ENCODE measurements around the gene LRP5. TPM values are rescaled to one million over a fixed set of nuclear protein-coding genes. Genes with fewer than 3 reads are reported as not detected.

LRP5 gene
- total RNA-seq, 3 donors from 2014 or later, result 23.6 to 48.8 (median 24.5) TPM

DNA sequence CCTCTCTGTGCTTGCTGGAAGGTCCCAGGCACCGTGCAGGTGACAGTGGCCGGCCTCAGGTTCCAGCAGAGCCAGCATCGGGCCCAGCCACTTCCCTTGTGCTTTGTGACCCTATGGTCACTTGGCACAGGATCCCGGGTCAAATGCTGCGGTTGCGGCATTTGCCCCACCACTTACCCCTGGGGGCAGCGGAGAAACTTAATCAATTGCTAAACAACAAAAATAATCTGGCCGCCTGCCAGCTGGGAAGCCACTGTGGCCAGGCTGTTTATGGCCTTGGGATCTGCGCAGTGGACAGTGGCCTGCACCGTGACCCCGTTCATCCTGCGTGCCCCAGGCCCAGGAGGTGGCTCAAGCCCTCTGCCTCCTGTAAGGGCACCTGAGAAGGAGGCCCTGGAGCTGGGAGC is 65.0 kb downstream of the LRP5 start:
- H3K27ac ChIP-seq, result peak overlapping the region; percentile 13 to 64
- TF ChIP-seq POLR2AphosphoS5 (IDR thresholded peaks at IDR 0.05), result no peak
- no peak for TF ChIP-seq CTCF (IDR thresholded peaks at IDR 0.05)
- no peak for TF ChIP-seq POLR2A (IDR thresholded peaks at IDR 0.05)
- intact Hi-C loops (cut with DNase I; ENCODE audit: low total_unique reads), result no loop called here
- DNase-seq (ENCODE audit: low spot score in 2 of 2), result no peak
- H3K27me3 ChIP-seq, result no peaks in the 10 kb centered on the region
- no peaks in the 10 kb centered on the region for H3K36me3 ChIP-seq
- H3K4me3 ChIP-seq, result no peak overlapping the region
- H3K9me3 ChIP-seq, result no peaks in the 10 kb centered on the region
- H3K4me1 ChIP-seq, result peaks cover 15 to 19% of the 10 kb centered on the region in 2 donors

DNA sequence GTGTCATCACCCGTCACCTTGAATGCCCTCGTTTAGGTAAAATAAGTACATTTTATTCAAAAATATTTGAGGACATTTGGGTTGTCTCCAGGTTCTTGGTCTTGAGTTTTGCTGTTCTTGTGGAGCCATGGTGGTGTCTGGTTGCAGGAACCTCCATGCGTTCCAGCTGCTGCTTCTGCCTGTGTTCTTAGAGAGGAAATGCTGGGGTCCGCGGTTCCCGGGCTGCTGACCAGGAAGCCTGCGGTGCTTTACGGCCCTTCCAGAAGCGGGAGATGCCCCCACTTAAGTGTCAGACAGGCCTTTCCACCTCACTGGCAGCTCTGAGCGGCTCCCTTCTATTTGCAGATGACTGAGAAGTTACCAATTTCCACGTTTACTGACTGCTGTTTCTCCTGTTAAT is 66.8 kb downstream of the LRP5 start:
- no peaks in the 10 kb centered on the region for H3K9me3 ChIP-seq
- no peak for TF ChIP-seq CTCF (IDR thresholded peaks at IDR 0.05)
- no peak for TF ChIP-seq POLR2AphosphoS5 (IDR thresholded peaks at IDR 0.05)
- TF ChIP-seq POLR2A (IDR thresholded peaks at IDR 0.05), result no peak
- no peaks in the 10 kb centered on the region for H3K36me3 ChIP-seq
- peaks cover 15 to 19% of the 10 kb centered on the region in 2 donors for H3K4me1 ChIP-seq
- peak overlapping the region in 1 of 2 donors; percentile 67 for H3K27ac ChIP-seq
- H3K27me3 ChIP-seq, result no peaks in the 10 kb centered on the region
- no peak for DNase-seq (ENCODE audit: low spot score in 2 of 2)
- intact Hi-C loops (cut with DNase I; ENCODE audit: low total_unique reads), result no loop called here
- H3K4me3 ChIP-seq, result no peak overlapping the region

DNA sequence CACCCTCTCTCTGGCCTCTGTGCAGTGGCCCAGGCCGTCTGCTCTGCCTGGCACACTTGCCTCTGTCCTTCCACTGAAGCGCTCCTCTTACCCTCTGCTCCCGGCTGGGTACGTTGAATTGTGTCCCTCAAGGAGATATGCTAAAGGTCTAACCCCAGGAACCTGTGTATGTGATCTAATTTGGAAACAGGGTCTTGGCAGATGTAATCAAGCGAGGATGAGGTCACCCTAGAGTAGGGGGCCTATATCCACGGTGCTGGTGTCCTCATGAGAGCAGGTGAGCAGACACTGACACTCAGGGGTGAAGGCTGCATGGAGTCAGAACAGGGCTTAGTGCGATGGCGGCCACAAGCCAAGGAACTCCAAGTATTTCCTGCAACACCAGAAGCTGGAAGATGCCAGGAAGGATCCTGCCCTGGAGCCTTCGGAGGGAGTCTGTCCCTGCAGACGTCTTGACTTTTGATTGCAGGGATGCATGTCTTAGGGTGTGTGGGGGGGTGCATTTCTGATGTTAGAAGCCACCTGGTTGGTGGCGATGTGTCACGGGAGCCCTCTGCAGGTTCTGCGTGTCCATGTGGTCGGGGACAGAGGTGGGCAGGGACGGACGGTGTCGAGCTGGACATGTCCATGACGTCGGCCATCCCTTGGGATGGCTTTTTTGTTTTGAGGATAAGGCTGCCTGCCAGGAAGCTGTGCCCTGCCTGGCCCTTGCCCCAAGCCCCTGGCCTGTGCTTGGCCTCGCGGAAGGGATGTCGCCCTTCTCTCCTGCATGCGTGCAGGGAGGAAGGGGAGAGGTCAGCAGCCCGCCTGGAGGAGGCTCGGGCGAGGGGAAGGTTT is 68.6 kb downstream of the LRP5 start:
- Histone ChIP-seq H3K36me3 (no peaks in the 10 kb centered on the region), H3K27me3 (no peaks in the 10 kb centered on the region), H3K4me1 (peaks cover 15 to 19% of the 10 kb centered on the region in 2 donors), H3K4me3 (peak overlapping the region in 2 of 3 donors; percentile 3 to 44), H3K27ac (peak overlapping the region; percentile 67 to 86), H3K9me3 (no peaks in the 10 kb centered on the region)
- TF ChIP-seq POLR2A (IDR thresholded peaks at IDR 0.05) (no peak), CTCF (IDR thresholded peaks at IDR 0.05) (peak in 1 of 3 donors; percentile 35), POLR2AphosphoS5 (IDR thresholded peaks at IDR 0.05) (peak in 2 of 3 donors; percentile 12 to 27)
- intact Hi-C loops (cut with DNase I; ENCODE audit: low total_unique reads), result no loop called here
- DNase-seq (ENCODE audit: low spot score in 2 of 2), result peak in 1 of 2 donors; percentile 63

DNA sequence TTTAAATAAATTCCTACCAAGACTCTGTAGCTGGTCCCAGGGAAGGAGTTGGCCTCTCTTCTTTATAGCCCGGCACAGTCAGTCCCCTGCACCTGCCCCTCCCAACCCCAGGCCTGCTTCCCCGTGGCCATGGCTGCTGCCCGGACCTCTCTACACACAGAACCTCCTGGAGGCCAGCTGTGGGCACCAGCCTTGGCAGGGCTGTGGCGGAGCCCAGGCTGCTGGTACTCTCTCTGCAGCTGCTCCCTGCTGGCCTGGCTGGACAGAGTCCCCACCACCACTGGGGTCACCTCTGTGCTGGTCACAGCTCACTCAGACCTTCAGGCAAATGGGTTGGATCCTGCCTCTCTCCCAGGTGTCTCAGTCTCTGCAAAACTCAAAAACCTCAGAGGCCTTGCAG is 69.3 kb downstream of the LRP5 start:
- no peaks in the 10 kb centered on the region for H3K9me3 ChIP-seq
- H3K27ac ChIP-seq, result peak overlapping the region; percentile 45 to 86
- intact Hi-C loops (cut with DNase I; ENCODE audit: low total_unique reads), result no loop called here
- no peak for TF ChIP-seq POLR2A (IDR thresholded peaks at IDR 0.05)
- TF ChIP-seq CTCF (IDR thresholded peaks at IDR 0.05), result no peak
- TF ChIP-seq POLR2AphosphoS5 (IDR thresholded peaks at IDR 0.05), result no peak
- H3K27me3 ChIP-seq, result no peaks in the 10 kb centered on the region
- DNase-seq (ENCODE audit: low spot score in 2 of 2), result no peak
- H3K4me3 ChIP-seq, result peak overlapping the region in 2 of 3 donors; percentile 3 to 44
- no peaks in the 10 kb centered on the region for H3K36me3 ChIP-seq
- peaks cover 15 to 18% of the 10 kb centered on the region in 2 donors for H3K4me1 ChIP-seq

DNA sequence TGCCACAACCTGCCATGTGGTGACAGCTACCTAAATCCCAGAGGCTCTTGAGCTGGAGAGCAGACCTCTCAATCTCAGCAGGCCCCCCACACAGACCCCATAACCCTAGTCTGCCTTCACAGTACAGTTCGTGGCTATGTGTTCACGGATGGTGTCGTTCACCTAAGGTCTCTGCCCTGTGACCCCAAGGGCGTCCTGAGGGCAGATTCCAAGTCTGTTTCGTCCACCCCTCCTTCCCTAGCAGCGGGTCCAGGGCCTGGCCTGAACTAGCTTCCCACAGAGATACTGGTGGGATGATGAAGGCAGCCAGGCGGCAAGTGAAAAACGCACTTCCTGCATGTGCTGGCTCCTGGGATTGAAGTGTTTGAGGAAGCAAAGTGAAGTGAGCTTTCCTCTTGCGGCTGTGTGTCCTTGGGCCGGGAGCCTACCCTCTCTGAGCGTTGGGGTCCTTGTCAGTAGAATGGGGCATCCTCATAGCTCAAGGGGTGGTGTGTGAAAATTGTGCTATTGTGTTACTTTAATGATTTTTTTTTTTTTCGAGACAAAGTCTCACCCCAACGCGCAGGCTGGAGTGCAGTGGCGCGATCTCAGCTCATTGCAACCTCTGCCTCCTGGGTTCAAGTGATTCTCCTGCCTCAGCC is 70.1 kb downstream of the LRP5 start:
- H3K9me3 ChIP-seq, result no peaks in the 10 kb centered on the region
- TF ChIP-seq POLR2A (IDR thresholded peaks at IDR 0.05), result no peak
- TF ChIP-seq CTCF (IDR thresholded peaks at IDR 0.05), result no peak
- TF ChIP-seq POLR2AphosphoS5 (IDR thresholded peaks at IDR 0.05), result no peak
- no peak overlapping the region for H3K4me3 ChIP-seq
- no peaks in the 10 kb centered on the region for H3K27me3 ChIP-seq
- intact Hi-C loops (cut with DNase I; ENCODE audit: low total_unique reads), result no loop called here
- no peaks in the 10 kb centered on the region for H3K36me3 ChIP-seq
- DNase-seq (ENCODE audit: low spot score in 2 of 2), result no peak
- peak overlapping the region in 1 of 2 donors; percentile 86 for H3K27ac ChIP-seq
- peaks cover 13 to 15% of the 10 kb centered on the region in 2 donors for H3K4me1 ChIP-seq
